Vagina (tissue), 2 donors: Measurements from ENCODE around the gene UBE2O. TPM values are rescaled to one million over a fixed set of nuclear protein-coding genes. Genes with fewer than 3 reads are reported as not detected.

Experiments used
- DNase-seq, 2 donors: peaks; one replicate each; pipeline ENCODE4 v3.0.0-alpha.2; 2017; ENCODE audit errors: extremely low spot score in 2 of 2
- H3K27ac ChIP-seq: fragments of 200-600 bp; sonication (generic); one replicate; pipeline ENCODE4 v1.5.1; 2019
- H3K27me3 ChIP-seq: fragments of 200-600 bp; sonication (generic); one replicate; pipeline ENCODE4 v1.5.1; 2019
- H3K36me3 ChIP-seq, 2 donors: fragments of 200-600 bp; sonication (generic); one replicate each; pipeline ENCODE4 v1.5.1; 2017 to 2019
- H3K4me1 ChIP-seq: fragments of 200-600 bp; sonication (generic); one replicate; pipeline ENCODE4 v1.5.1; 2019
- H3K4me3 ChIP-seq, 2 donors: fragments of 200-600 bp; sonication (generic); 1 replicate in 1 of 2; 2 replicates in 1 of 2; pipeline ENCODE4 v1.5.1; 2016 to 2019
- H3K9me3 ChIP-seq: fragments of 200-600 bp; sonication (generic); one replicate; pipeline ENCODE4 v1.5.1; 2019
- CTCF ChIP-seq, 3 experiments: fragments of 450-650 bp in 2 of 3; fragments of 200-600 bp in 1 of 3; sonication (generic) in 1 of 3; IDR thresholded peaks; one replicate each; pipeline ENCODE4 v1.5.1; 2017 to 2019; ENCODE audit warnings: antibody characterized with exemption in 3 of 3, mild to moderate bottlenecking in 2 of 3, moderate library complexity in 2 of 3
- POLR2A ChIP-seq, 2 donors: fragments of 450-650 bp; IDR thresholded peaks; one replicate each; pipeline ENCODE4 v1.6.1; 2017; ENCODE audit warnings: antibody characterized with exemption in 2 of 2, mild to moderate bottlenecking in 2 of 2, moderate library complexity in 2 of 2
- POLR2AphosphoS5 ChIP-seq, 2 donors: sonication (generic); formaldehyde crosslinking; IDR thresholded peaks; one replicate each; pipeline ENCODE4 v1.9.0; 2017; ENCODE audit warnings: antibody characterized with exemption in 2 of 2, mild to moderate bottlenecking in 2 of 2, low read depth in 1 of 2; ENCODE audit not compliant: insufficient read depth in 1 of 2
- intact Hi-C: fragments of 100-400 bp; cut with DNase I; formaldehyde crosslinking; loops from one replicate; pipeline ENCODE4 v1.15.1; 2023
- total RNA-seq: library from RNA; depleted of rRNA; stranded (reverse); fragments of >200 nt; gene quantifications from one replicate; pipeline ENCODE4 v1.2.3, GENCODE V29; 2016

UBE2O gene
- total RNA-seq, 1 donor from 2014 or later, result 29.7 TPM

DNA sequence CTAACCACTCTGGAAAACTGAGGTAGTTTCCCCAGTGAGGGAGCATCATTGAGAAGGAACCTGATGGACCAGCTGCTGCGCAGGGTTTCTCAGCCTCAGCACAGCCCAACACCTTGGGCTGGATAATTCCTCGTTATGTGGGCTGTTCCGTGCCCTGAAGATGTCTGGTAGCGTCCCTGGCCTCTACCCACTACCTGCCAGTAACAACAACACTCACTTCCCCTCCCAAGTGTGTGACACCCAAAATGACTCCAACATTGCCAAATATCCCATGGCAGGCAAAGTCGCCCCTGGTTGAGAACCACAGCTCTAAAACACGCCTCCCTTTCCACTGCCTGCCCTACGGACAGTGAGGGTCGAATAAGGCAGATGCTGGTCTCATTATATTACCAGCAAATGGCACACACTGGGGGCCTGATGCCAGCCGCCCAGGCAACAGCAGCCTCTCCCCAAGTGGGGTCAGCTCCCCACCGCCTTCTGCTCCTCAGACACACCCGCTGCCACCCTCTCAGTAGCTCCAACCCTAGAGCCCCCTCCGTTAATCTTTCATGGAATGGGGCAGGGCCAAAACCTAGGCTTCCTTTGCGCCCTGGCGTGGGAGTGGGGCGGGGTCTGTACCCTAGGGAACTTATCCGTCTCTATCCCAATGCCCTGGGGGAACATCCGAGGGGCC lies 47.3 kb upstream of the UBE2O start:
- peak overlapping the region; percentile 55 to 84 for H3K4me3 ChIP-seq
- no peak for TF ChIP-seq CTCF (IDR thresholded peaks at IDR 0.05)
- no peak for TF ChIP-seq POLR2A (IDR thresholded peaks at IDR 0.05)
- peak overlapping the region; percentile 85 for H3K27ac ChIP-seq
- intact Hi-C loops, result loop anchor here (10.0 kb wide), 1 partner anchor 95 kb away; no protein-coding TSS in a partner anchor
- no peaks in the 10 kb centered on the region for H3K36me3 ChIP-seq
- no peaks in the 10 kb centered on the region for H3K9me3 ChIP-seq
- no peak for DNase-seq
- H3K27me3 ChIP-seq, result no peaks in the 10 kb centered on the region
- H3K4me1 ChIP-seq, result peaks cover 58% of the 10 kb centered on the region

GRCh38 chr17:76499267-76499667 lies 46.3 kb upstream of the UBE2O start:
- intact Hi-C loops, result loop anchor here (10.0 kb wide), 1 partner anchor 194 kb away; the partner anchor contains the start of gene QRICH2
- DNase-seq, result no peak
- no peaks in the 10 kb centered on the region for H3K9me3 ChIP-seq
- no peaks in the 10 kb centered on the region for H3K27me3 ChIP-seq
- peaks cover 58% of the 10 kb centered on the region for H3K4me1 ChIP-seq
- TF ChIP-seq POLR2A (IDR thresholded peaks at IDR 0.05) (no peak), POLR2AphosphoS5 (IDR thresholded peaks at IDR 0.05; ENCODE audit: insufficient read depth in 1 of 2, low read depth in 1 of 2) (no peak), CTCF (IDR thresholded peaks at IDR 0.05) (no peak)
- H3K27ac ChIP-seq, result peak overlapping the region; percentile 85
- H3K36me3 ChIP-seq, result no peaks in the 10 kb centered on the region
- peak overlapping the region in 1 of 2 donors; percentile 55 for H3K4me3 ChIP-seq

GRCh38 chr17:76498876-76499251 lies 45.9 kb upstream of the UBE2O start:
- no peak for TF ChIP-seq CTCF (IDR thresholded peaks at IDR 0.05)
- TF ChIP-seq POLR2AphosphoS5 (IDR thresholded peaks at IDR 0.05; ENCODE audit: insufficient read depth in 1 of 2, low read depth in 1 of 2), result no peak
- no peak for TF ChIP-seq POLR2A (IDR thresholded peaks at IDR 0.05)
- Histone ChIP-seq H3K4me3 (peak overlapping the region in 1 of 2 donors; percentile 55), H3K27ac (peak overlapping the region; percentile 85), H3K27me3 (no peaks in the 10 kb centered on the region), H3K4me1 (peaks cover 62% of the 10 kb centered on the region), H3K36me3 (no peaks in the 10 kb centered on the region), H3K9me3 (no peaks in the 10 kb centered on the region)
- DNase-seq, result no peak
- intact Hi-C loops, result loop anchor here (10.0 kb wide), 1 partner anchor 194 kb away; the partner anchor contains the start of gene QRICH2

GRCh38 chr17:76497979-76498875 lies 45.3 kb upstream of the UBE2O start:
- H3K27ac ChIP-seq, result peak overlapping the region; percentile 85
- TF ChIP-seq POLR2AphosphoS5 (IDR thresholded peaks at IDR 0.05; ENCODE audit: insufficient read depth in 1 of 2, low read depth in 1 of 2) (peak; percentile 47 to 53), POLR2A (IDR thresholded peaks at IDR 0.05) (no peak), CTCF (IDR thresholded peaks at IDR 0.05) (no peak)
- H3K4me3 ChIP-seq, result peak overlapping the region; percentile 0 to 25
- DNase-seq, result no peak
- H3K4me1 ChIP-seq, result peaks cover 68% of the 10 kb centered on the region
- intact Hi-C loops, result loop anchor here (10.0 kb wide), 1 partner anchor 193 kb away; the partner anchor contains the start of gene QRICH2
- no peaks in the 10 kb centered on the region for H3K9me3 ChIP-seq
- H3K36me3 ChIP-seq, result no peaks in the 10 kb centered on the region
- no peaks in the 10 kb centered on the region for H3K27me3 ChIP-seq
